T follicular helper cell (primary cell): ENCODE results near the gene SLU7.

ENCODE experiments used
- DNase-seq: peaks from one replicate; pipeline ENCODE4 v3.0.0-alpha.2; 2020; ENCODE audit warnings: low read depth

The SLU7 gene

DNA sequence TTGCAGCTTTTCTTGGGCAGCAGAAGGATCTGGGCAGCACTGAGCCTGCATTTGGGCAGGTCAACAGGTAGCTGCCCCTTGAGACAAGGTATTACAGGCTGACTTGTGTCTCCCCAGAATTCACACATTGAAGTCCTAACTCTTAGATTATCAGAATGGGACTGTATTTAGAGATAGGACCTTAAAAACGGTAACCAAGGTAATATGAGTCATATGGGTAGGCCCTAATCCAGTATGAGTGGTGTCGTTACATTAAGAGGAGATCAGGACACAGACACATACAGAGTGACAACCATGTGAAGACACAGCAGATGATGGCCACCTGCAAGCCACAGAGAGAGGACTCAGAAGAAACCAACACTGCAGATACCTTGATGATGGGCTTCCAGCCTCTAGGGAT lies 51.6 kb downstream of the SLU7 start:
- no peak for DNase-seq

DNA sequence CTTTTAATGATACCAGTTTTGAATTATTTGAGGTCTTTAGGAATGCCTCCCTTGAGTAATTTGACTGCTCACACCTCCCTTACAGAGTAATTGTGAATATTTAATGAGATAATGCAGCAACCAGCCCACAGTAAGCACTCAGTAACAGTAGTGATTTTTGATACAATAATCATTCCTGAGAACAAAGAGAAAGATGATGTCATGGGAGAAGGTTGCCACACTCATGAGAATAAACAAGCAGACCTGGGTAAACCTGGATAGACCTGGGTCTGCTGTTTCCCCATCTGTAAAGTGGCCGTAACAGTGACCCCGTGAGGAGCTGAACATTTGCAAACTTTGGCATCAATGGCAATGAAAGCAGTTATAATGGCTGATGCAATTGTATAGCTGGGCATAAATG lies 52.7 kb downstream of the SLU7 start:
- DNase-seq = no peak

DNA sequence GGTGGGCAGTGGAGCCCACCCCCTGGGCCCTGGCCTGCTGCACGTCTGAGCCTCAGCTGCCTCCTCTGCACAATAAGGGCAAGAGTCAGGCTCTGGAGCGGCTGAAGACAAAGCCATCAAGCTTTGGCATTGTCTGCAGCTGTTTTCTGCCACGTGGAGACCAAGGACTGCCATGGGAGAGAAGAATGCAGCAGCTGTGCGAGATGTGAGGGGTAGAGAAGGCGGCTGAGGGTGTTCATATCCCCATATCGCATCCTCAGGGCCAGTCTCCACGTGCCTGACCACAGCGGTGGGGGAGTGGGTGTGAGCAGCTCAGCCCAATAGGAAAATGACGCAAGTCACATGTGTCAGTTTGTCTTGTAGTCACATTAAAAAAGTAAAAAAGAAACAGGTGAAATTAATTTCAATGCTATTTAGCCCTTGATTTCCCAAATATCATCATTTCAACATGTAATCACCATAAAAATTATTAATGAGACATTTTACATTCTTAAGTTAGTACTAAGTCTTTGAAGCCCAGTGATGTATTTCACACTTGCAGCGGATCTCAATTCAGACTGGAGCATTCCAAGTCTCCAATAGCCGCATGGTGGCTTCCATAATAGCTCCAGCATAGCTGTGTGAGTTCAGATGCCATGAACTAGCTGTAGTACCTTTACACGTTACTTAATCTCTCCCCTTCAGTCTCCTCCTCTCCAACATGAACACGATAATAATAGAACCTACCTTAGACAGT lies 55.1 kb downstream of the SLU7 start:
- DNase-seq = no peak

DNA sequence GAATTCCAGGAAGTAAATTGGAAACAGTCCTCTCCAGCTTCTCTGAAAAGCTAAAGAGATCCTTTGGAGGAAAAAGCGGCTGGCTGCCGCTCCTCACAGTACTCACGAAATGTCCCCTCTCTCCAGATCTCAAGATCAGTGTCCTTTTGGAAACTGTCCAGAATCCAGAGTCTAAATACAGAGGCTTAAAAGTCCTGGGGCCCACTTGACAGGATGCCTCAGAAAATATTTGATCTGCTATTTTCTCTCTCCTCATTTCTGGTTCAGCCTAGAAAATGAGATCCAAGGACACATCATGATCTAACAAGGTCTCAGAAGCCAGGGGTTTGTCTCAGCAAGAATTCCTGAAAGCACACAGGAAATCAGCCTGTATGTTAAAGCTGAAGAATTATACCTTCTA lies 55.7 kb downstream of the SLU7 start:
- no peak for DNase-seq

DNA sequence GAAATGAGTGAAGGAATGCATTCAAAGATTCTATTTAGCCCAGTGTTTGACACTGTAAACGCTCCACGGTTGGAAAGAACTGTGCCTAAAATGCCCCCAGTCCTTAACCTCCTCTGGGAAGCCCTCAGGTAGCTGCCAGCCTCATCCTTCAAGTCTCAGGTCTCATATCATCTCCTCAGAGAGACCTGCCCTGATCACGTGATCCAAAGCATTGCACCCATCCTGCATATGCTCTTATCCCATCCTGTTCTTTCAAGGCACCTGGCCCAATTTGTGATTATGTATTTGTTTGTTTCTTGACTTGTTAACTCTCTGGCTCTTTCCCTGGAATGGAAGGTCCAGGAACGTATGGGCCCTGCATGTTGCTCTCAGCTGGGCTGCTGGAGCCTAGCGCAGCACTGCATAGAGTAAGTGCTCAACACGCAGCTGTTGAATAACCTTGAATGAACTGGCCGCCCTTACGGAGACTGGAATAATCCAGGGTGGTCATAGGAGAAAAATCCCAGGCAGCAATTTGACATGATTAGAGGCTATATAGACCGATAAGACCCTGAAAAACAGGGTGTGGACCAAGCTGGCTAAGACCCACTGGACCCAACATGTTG lies 57.2 kb downstream of the SLU7 start:
- DNase-seq = no peak

DNA sequence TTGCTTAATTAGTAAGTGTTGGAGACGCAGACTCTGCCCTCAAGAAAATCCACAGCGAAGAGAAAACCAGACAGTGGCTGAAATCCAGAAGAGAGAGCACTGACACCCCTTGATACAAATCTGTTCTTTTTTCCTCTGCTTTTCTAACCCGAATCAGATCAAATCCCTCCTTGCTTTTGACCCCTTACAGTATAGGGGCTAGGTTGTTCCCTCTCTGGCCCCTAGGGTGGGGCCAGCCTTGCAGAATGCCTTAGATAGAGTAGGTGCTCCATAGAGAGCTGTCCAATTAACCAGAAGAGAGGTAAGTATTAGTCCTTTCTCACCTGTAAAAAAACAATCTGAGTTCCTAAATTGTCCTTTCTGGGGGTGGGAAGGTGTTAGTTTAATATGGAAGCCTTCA lies 58.6 kb downstream of the SLU7 start:
- no peak for DNase-seq

DNA sequence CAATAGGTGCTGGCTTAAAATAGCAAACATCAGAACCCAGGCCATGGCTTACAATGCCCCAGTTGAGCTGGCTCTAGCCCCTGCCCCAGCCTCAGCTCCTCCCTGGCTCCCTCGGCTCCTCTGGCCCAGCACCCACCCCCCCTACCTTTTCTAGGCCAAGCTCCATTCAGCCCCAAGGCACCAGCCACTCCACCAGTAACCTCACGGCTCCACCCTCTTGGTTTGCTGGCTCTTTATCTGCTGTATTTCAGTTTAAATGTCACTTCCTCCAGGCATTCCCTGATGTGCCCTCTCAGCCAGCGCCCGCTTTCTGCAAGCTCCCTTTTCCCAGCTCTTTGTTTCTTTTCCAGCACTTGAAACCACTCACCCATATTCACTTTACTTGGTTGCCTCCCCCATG lies 59.1 kb downstream of the SLU7 start:
- no peak for DNase-seq

DNA sequence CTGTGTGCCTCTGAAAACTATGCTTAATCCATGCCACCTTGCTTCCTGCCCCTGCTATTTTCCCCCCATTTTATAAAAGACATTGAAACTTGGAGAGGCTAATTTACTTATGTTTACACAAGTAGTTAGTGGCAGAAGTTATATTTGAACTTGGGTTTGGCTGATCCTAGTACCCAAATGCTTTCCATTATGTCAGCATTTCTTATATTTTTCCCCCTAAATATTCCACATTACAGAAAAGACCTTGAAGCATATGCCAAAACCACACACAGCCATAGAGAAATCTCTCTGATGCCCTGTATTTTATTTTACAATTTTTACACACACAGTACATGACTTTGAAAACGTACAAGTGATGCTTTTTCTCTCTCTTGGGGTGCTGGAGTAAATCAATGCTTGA lies 59.6 kb downstream of the SLU7 start:
- DNase-seq = no peak

DNA sequence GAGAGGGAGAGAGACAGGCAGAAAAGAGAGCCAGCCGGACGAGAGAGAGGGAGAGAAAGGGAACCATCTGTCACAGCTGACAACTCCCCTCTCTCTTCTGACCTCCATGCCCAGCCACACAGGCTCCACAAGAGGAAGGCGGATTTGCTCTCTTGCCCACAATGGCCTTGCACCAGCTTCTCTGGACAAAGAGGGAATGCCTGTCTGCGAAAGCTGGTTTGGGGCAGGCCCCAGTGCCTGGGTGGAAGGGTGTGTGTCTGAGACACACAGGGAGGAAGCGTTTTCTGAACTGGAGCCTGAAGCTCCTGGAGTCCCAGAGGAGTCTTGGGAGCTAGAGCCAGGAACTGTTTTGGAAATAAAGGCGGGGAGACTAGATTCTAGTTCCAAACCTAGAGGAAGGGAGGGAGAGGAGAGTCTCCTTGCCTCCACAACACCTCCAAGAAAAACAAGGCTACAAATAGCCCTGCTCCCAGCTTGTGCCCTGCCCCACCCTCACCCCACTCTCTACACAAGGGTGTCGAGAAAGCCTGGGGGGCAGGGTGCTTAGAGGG lies 60.9 kb downstream of the SLU7 start:
- DNase-seq = no peak

DNA sequence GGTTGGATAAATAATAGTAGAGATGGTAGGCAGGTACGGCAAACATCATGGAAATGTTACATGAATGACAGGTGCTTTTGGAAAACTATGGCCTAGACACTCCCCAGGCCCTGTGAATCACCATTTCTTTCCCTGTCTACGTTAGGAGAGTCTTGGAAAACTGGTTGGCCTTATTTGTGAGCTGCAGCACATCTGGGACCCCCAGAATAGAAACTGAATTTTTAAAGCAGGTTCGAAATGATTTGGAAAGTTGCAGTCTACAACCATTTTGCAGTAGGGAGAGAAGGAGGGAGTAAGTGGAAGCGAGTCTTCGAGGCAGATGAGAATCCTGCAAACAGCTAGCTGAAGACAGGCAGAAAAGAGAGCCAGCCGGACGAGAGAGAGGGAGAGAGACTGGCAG lies 61.5 kb downstream of the SLU7 start:
- DNase-seq = no peak

DNA sequence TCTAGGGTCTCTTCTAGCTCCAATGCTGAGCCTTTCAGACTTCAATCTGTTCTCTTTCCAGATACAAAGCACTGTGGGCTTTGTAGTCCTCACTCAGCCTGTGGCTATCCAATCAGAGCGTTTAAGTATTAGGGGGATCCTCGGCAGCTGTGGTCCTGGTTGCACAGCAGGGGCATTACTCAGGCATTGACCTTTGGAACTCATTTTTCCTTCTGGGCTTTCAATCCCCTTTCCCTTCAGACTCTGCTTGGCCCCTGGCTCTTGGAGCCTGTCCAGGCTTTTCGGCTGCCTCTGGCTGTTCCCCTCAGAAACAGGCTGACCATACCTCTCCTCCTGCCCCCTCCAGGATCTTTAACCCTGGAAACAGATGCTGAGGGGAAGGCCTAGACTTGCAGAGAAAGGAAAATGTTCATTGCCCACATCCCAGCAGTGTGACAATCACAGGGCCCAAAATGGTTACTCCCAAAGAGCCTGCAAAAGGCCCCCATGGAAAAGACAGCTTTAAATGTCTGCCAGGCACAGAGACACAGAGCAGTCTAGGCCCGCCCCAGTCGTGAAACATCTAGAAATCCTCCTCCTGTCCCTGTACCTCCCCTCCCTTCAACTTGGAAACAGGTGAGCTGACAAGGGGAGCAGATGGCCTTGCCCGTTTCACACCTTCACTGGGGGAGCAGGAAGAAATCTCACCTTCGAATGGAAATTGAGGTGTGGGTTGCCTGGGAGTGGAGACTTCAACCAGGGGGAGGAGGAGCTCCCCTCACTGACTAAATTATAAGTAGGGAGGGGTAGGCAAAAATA lies 62.1 kb downstream of the SLU7 start:
- no peak for DNase-seq

DNA sequence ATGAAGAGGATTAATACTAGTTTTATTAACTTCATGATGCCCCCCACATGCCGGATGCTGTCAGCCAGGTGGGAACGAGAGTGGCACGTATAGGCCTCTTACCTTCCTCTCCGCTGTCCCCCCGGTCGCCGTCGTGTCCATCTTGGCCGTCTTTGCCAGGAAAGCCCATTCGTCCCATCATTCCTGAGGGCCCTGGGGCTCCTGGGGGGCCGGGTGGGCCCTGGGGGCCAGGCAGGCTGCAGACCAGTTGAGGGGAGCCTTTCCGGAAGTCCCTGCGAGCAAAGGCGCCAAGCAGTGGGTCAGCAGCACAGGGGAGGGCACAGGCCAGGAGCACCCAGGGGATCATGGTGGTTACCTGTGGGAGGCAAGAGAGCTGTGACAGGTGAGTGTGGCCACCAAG lies 64.2 kb downstream of the SLU7 start:
- DNase-seq = no peak

DNA sequence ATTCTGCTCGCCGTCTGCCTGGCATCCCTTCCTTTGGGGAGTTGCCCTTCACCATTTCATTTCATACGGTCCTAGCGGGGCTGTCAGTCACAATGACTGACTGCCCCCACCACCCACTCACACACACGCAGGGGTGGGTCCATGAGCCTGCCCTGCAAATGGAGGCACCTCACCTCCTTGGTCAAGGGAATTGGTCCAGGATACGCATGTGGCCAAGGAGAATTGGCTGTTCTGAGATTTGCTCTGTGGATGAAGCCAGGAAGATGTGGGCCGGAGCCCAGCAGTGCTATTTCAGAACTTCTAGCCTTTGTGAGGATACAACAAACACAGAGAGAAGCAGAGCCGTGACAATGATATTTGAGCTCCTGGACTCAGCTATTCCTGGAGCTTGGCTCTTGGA lies 65.5 kb downstream of the SLU7 start:
- no peak for DNase-seq

DNA sequence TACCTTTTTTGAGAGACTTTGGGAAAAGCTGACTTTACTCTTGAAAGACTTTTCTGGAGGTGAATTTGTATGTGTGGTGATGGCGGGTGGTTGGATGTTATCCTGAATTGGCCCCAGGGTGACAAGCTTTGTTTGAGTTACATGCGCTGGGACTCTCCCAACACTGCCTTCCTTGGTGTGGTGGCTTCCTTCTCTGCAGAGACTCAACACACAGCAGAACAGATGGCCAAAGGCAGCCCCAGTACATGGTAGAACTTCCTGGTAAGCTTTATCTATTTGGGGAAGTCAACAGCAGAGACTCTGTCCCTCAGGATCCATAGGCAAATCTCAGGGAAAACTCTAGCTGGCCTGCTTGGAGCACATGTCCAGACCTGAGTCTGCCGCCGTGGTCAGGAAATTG lies 66.6 kb downstream of the SLU7 start:
- no peak for DNase-seq
